Superior temporal gyrus (tissue), 1 donor: ENCODE measurements around the gene CCM2L.

Source experiments
- DNase-seq: peaks from one replicate; pipeline ENCODE4 v3.0.0-alpha.2; 2016; ENCODE audit errors: extremely low spot score

Gene CCM2L

GRCh38 chr20:32056708-32057483 is 46.7 kb downstream of the CCM2L start:
- no peak for DNase-seq

GRCh38 chr20:32057656-32058184 is 47.5 kb downstream of the CCM2L start:
- DNase-seq, result no peak

- DNase-seq, result no peak
These were observed 49.0 kb downstream of the CCM2L start for GRCh38 chr20:32059189-32059588.

DNA sequence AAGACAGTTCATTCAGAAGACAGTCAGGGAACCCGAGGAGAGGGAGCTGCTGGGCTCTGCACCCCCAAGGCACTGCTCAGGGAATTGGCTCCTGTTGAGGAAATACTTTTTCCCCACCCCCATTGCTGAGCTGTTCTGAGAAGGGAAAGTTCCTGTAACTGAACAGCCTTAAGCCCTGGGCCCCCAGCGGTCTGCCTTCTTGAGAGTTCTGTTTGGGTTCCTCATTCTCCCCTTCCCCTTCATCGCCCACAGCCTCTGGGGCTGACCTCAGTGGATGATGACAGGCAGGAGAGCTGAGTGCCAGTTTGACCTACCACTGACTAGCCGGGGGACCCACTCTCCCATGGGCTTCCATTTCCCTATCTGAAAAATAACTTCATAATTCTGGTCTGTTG is 52.5 kb downstream of the CCM2L start:
- peak; percentile 43 for DNase-seq

GRCh38 chr20:32063695-32064094 is 53.5 kb downstream of the CCM2L start:
- DNase-seq, result no peak

- no peak for DNase-seq
These were observed 54.4 kb downstream of the CCM2L start for GRCh38 chr20:32064667-32065066.

GRCh38 chr20:32067234-32067821 is 57.1 kb downstream of the CCM2L start:
- no peak for DNase-seq

DNA sequence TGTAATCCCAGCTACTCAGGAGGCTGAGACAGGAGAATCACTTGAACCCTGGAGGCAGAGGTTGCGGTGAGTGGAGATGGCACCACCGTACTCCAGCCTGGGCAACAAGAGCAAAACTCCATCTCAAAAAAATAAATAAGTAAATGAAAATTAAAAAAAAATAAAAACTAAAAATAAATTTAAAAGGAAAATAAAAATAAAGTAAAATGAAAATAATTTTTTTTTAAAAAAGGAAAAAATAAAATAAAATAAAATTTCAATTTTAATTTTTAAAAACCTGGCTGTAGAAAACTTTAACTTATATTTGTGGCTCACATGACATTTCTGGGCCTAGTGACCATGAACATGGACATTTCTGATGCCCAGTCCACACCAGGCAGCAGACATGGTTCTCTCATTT is 57.9 kb downstream of the CCM2L start:
- no peak for DNase-seq

GRCh38 chr20:32069711-32070110 is 59.5 kb downstream of the CCM2L start:
- DNase-seq, result no peak

GRCh38 chr20:32070282-32070681 is 60.0 kb downstream of the CCM2L start:
- DNase-seq, result no peak

DNA sequence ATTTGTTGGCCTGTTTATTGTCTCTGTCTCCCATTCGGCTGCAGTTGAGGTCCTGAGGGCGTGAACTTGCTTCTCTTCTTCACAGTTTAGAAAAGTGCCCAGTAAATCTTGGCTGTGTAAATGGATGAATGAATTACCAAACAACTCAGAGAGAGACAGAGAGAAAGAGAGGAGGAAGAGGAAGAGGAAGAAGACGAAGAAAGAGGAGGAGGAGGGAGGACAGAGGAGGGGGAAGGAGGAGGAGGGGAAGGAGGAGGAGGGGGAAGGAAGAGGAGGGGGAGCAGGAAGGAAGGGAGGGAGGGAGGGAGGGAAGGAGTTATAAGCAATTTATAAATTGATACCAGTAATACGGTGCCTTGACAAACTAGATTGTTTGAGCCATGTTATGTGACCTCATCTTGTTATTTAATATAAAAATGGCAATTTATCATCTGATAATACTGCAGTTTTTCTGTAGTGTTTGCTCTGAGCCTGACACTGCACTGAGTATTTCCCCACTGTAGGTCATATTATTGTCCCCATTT is 60.5 kb downstream of the CCM2L start:
- no peak for DNase-seq

DNA sequence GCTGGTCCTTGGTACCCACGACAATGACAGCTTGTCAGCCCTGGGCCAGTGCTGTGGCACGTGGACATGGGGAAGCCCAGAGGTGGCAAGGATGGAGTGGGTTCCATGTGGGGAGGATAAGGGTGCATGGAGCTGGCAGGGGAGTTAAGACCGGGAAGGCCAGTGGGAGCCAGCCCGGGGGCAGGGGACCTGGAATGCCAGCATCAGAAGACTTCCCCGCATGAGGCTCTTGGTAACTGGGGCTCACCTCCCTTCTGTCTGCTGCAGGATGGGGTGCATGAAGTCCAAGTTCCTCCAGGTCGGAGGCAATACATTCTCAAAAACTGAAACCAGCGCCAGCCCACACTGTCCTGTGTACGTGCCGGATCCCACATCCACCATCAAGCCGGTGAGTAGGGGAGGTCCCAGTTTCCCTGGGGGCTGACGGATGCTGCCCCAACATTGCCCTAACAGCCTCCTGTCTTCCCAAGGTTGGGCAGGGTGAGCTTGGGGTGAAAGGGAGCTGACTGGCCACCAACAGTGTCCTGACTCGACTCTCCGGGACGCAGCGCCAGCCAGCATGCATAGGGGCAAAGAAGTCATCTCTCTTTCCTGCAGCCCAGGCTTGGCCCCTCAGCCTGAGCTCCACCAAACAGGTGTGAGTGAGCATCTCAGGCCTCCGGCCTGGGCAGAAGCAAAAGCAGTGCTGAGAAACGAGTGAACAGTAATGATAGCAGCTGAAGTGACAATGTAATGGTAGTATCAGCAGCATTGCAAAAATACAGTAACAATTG is 61.3 kb downstream of the CCM2L start:
- no peak for DNase-seq

GRCh38 chr20:32072168-32072750 is 62.0 kb downstream of the CCM2L start:
- no peak for DNase-seq

GRCh38 chr20:32075534-32075933 is 65.3 kb downstream of the CCM2L start:
- no peak for DNase-seq

GRCh38 chr20:32077190-32077589 is 67.0 kb downstream of the CCM2L start:
- no peak for DNase-seq

DNA sequence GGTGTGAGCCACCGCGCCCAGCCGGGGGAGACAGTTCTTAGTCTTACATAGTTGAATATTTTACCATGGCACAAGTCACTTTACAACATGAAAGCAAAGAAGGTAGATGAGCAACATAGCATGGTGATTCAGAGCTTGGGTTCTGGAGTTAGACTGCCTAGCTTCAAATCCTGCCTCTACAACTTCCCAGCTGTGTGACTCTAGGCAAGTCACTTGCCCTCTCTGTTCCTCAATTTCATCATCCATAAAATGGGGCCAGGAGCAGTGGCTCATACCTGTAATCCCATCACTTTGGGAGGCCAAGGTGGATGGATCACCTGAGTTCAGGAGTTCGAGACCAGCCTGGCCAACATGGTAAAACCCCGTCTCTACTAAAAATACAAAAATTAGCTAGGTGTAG is 68.1 kb downstream of the CCM2L start:
- DNase-seq, result no peak

- DNase-seq, result no peak
These were observed 68.6 kb downstream of the CCM2L start for GRCh38 chr20:32078791-32079190.

DNA sequence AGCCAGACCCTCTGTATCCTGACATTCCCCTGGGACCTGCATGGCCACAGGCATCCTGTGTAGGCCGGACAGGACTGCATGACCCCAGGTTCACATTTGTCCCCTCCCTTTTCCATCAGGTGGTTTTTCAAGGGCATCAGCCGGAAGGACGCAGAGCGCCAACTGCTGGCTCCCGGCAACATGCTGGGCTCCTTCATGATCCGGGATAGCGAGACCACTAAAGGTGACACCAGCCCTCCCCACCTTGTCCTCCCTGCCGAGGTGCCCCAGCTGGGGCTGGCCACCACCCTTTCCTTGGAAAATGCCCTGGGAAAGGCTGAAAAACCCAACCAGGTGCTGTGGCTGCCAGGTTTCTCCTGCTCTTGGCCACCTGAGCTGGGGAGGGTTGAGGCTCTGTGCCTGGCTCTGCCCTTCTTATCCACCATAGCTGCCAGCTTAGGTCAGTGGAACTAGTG is 69.4 kb downstream of the CCM2L start:
- DNase-seq, result no peak

DNA sequence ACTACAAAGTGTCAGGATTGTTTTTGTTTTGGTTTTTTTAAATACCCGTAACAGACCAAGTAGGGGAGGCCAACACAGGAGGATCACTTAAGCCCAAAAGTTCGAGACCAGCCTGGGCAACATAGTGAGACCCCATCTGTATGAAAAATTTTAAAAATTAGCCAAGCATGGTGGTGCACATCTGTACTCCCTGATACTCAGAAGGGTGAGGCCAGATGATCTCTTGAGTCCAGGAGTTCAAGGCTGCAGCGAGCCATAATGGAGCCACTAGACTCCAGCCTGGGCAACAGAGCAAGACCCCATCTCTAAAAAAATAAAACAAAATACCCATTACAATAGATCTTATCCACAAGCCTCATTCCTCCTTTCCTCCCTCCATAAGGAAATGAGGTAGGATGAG is 70.5 kb downstream of the CCM2L start:
- no peak for DNase-seq
